ENCODE results near the gene ESRRA.
A peak's percentile ranks its signal among the peaks of the same experiment; 100 is the strongest.

GRCh38 chr11:64266339-64266738 is 39.0 kb upstream of the ESRRA start:
- TF ChIP-seq CTCF (IDR thresholded peaks at IDR 0.05 in 8 of 11, conservative IDR thresholded peaks at IDR 0.05 in 3 of 11) (no peak), POLR2A (IDR thresholded peaks at IDR 0.05) (no peak), POLR2AphosphoS5 (IDR thresholded peaks at IDR 0.05) (peak in 1 of 3 donors; percentile 21)
